ENCODE measurements around the gene AIPL1. TPM values are rescaled to one million over a fixed set of nuclear protein-coding genes. Genes with fewer than 3 reads are reported as not detected.

Gene AIPL1
- total and polyA plus RNA-seq, 10 of the 15 experiments (the other 5 are each of a cell fraction or from before 2014, with no cell fraction given), result not detected

GRCh38 chr17:6421700-6422604 lies 13.0 kb downstream of the AIPL1 start (continued):
- TF ChIP-seq, protein P1, sequence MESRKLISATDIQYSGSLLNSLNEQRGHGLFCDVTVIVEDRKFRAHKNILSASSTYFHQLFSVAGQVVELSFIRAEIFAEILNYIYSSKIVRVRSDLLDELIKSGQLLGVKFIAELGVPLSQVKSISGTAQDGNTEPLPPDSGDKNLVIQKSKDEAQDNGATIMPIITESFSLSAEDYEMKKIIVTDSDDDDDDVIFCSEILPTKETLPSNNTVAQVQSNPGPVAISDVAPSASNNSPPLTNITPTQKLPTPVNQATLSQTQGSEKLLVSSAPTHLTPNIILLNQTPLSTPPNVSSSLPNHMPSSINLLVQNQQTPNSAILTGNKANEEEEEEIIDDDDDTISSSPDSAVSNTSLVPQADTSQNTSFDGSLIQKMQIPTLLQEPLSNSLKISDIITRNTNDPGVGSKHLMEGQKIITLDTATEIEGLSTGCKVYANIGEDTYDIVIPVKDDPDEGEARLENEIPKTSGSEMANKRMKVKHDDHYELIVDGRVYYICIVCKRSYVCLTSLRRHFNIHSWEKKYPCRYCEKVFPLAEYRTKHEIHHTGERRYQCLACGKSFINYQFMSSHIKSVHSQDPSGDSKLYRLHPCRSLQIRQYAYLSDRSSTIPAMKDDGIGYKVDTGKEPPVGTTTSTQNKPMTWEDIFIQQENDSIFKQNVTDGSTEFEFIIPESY (IDR thresholded peaks at IDR 0.05), result no peak
- TF ChIP-seq, protein P2, sequence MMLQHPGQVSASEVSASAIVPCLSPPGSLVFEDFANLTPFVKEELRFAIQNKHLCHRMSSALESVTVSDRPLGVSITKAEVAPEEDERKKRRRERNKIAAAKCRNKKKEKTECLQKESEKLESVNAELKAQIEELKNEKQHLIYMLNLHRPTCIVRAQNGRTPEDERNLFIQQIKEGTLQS (IDR thresholded peaks at IDR 0.05; ENCODE audit: borderline replicate concordance, extremely low read depth, low read depth, low read length), result no peak
- no peak for TF ChIP-seq BCL3 (IDR thresholded peaks at IDR 0.05; ENCODE audit: borderline replicate concordance, insufficient read depth, low read depth, low read length, poor library complexity, severe bottlenecking)
- TF ChIP-seq RAD51 (IDR thresholded peaks at IDR 0.05), result no peak
- TF ChIP-seq NFYA (IDR thresholded peaks at IDR 0.05; ENCODE audit: borderline replicate concordance, low read depth, low read length), result no peak
- no peak for TF ChIP-seq E2F8 (IDR thresholded peaks at IDR 0.05; ENCODE audit: low read depth, partially characterized antibody)
- no peak for TF ChIP-seq MXI1 (IDR thresholded peaks at IDR 0.05; ENCODE audit: low read depth, low read length)
- no peak for TF ChIP-seq USF1 (IDR thresholded peaks at IDR 0.05; ENCODE audit: borderline replicate concordance, extremely low read length, insufficient read depth, low read depth, low read length)
- peak in 1 of 2 experiments; percentile 44; a peak in 1 of 4 replicates for TF ChIP-seq SRF (IDR thresholded peaks at IDR 0.05; ENCODE audit: low read depth in 2 of 2, low read length in 2 of 2)
- TF ChIP-seq ASH2L (IDR thresholded peaks at IDR 0.05; ENCODE audit: borderline replicate concordance, low read depth), result no peak
- no peak for TF ChIP-seq SUZ12 (IDR thresholded peaks at IDR 0.05; ENCODE audit: unreplicated experiment)
- TF ChIP-seq YBX1 (IDR thresholded peaks at IDR 0.05), result no peak
- TF ChIP-seq, protein P3, sequence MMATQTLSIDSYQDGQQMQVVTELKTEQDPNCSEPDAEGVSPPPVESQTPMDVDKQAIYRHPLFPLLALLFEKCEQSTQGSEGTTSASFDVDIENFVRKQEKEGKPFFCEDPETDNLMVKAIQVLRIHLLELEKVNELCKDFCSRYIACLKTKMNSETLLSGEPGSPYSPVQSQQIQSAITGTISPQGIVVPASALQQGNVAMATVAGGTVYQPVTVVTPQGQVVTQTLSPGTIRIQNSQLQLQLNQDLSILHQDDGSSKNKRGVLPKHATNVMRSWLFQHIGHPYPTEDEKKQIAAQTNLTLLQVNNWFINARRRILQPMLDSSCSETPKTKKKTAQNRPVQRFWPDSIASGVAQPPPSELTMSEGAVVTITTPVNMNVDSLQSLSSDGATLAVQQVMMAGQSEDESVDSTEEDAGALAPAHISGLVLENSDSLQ (IDR thresholded peaks at IDR 0.05), result no peak
- no peak for TF ChIP-seq STAT3 (IDR thresholded peaks at IDR 0.05; ENCODE audit: low read depth, low read length)
- no peak for TF ChIP-seq JUND (IDR thresholded peaks at IDR 0.05; ENCODE audit: low read depth, low read length)
- TF ChIP-seq ETV6 (conservative IDR thresholded peaks at IDR 0.05 in 1 of 2, IDR thresholded peaks at IDR 0.05 in 1 of 2; ENCODE audit: borderline replicate concordance in 1 of 2, low read depth in 1 of 2), result no peak
- no peak for TF ChIP-seq CREB1 (IDR thresholded peaks at IDR 0.05; ENCODE audit: low read depth)
- peak; percentile 85 for TF ChIP-seq SMC3 (IDR thresholded peaks at IDR 0.05; ENCODE audit: borderline replicate concordance, low read length)
- TF ChIP-seq ZNF384 (IDR thresholded peaks at IDR 0.05; ENCODE audit: borderline replicate concordance, low read depth, low read length), result no peak
